Measurements from ENCODE around the gene CDH11. TPM values are rescaled to one million over a fixed set of nuclear protein-coding genes. Genes with fewer than 3 reads are reported as not detected.

The CDH11 gene
- polyA plus RNA-seq, 3 donors, result 178 to 190 (median 188) TPM

DNA sequence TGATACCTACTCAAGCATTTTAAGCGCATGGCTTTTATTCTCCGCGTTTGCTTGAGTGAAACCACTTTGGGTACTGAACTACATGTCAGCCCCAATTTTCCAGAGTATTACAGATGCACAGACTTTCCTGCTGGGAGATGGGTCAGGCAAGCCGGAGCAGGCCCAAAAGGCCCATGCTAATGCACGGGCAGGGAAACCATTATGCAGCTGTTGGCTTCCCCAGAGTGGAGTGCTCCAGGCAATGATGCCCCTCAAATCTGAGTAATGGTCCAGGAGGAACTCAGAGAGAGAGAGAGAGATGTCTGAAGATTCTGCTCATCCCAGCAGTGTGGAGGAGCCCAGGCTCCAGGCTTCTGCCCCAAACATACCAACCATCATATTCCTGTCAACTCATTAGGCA lies 80.2 kb downstream of the CDH11 start:
- no peak for DNase-seq (ENCODE audit: low read depth in 3 of 3, low spot score in 2 of 3)

- no peak for DNase-seq (ENCODE audit: low read depth in 3 of 3, low spot score in 2 of 3)
These were observed 83.8 kb downstream of the CDH11 start for GRCh38 chr16:65038100-65038499.

GRCh38 chr16:65037556-65037955 lies 84.3 kb downstream of the CDH11 start:
- DNase-seq (ENCODE audit: low read depth in 3 of 3, low spot score in 2 of 3), result no peak

GRCh38 chr16:65034915-65035314 lies 86.9 kb downstream of the CDH11 start:
- no peak for DNase-seq (ENCODE audit: low read depth in 3 of 3, low spot score in 2 of 3)

DNA sequence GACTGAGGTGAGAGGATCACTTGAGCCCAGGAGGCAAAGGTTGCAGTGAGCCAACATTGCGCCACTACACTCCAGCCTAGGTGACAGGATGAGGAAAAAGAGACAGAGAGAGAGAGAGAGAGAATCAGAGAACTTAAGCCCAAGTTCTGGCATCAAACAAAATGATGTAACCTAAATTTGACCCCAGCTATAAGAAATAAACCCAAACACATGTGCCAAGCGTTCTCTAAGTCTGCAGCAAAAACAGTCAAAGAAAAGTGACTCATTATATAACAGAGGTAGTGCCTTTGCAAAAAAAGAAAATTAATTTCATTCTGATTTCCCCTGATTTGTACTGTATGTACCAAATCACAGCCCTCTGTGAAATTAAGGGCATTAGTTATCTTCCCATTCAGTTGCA lies 89.5 kb downstream of the CDH11 start:
- no peak for DNase-seq (ENCODE audit: low read depth in 3 of 3, low spot score in 2 of 3)

DNA sequence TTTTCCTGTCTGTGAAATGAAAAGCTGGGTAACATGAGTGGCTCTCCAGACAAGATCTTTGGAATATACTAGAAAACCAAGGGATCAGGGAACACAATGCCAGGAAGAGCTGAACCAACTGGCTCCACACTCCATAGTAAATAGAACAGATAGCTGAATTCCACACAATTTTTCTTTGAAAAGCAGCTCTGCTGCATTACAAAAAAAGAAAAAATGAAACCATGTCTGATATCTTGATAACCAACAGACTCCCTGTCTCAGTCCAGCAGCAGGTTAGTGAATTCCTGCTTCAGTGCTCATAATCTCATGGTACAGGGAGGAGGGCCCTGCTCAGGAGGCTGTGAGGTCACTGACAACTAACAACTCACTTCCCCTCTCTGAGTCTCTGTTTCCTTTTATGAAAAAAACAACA lies 97.1 kb downstream of the CDH11 start:
- no peak for DNase-seq (ENCODE audit: low read depth in 3 of 3, low spot score in 2 of 3)

DNA sequence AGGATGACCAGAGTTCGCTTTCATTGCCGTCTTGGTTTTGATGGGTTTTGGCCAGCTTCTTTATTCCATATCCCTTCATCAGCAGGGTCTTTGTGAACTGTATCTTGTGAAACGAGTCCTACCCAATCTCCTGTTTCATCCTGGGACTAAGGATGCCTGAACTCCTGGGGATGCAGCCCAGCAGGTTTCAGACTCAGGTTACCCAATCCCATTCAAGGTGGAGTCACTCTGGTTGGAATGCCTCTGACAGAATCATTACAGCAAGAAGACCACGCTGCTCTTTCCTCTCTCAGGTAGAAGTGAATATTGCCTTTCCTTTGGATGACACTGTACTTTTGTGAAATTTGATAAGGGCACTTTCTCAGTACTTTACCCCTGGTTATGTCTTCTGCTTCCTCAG lies 98.1 kb downstream of the CDH11 start:
- no peak for DNase-seq (ENCODE audit: low read depth in 3 of 3, low spot score in 2 of 3)

GRCh38 chr16:65021852-65022595 lies 99.8 kb downstream of the CDH11 start:
- no peak for DNase-seq (ENCODE audit: low read depth in 3 of 3, low spot score in 2 of 3)

DNA sequence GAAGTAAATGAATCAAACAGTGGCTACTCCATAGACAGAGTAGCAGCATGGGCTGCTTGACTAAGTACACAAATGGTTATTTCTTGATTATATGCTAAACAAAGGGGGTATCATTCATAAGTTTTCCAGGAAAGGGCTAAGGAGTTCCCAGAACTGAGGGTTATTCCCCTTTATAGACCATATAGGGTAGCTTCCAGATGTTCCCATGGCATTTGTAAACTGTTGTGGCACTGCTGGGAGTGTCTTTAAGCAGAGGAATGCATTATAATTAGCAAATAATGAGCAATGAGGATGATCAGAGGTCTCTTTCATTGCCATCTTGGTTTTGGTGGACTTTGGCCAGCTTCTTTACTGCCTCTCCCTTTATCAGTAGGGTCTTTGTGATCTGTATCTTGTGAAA lies 105.1 kb downstream of the CDH11 start:
- no peak for DNase-seq (ENCODE audit: low read depth in 3 of 3, low spot score in 2 of 3)

DNA sequence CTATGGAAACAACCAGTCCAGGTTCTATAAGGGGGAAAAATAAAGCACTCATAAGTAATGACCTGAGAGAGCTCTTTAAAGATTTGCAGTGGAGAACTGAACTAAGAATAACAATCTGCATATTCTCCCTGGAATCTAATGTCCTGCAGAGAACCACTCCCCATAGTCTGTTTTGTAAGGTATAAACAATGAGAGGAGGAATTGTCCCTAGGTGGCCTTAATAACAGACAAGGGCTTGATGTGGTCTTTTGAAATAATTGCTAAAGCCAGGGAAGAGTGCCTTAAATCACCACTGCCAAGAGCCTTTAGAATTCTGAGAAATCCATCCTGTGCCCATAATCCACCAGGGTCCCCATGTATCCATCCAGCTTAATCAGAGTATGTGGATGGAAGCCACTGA lies 106.3 kb downstream of the CDH11 start:
- DNase-seq (ENCODE audit: low read depth in 3 of 3, low spot score in 2 of 3), result no peak

DNA sequence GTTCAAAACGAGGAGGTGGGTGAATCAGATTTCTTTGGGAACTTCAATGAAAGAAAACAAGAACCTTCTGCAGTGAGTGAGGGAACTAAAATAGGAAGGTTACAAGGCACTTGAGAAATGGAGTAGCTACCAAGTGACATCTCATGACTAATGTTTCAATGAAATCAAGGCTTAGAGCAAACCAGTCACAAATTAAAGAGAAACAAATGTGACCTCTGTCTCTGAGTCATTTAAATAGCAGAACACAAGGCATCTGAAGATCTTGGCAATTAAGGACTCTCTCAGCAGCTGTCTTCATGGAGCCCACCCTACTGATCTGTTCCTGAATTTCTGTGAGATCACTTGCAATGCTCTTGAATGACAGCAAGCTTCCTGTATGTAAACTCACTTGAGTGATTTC lies 109.5 kb downstream of the CDH11 start:
- no peak for DNase-seq (ENCODE audit: low read depth in 3 of 3, low spot score in 2 of 3)

GRCh38 chr16:65010125-65010524 lies 111.7 kb downstream of the CDH11 start:
- no peak for DNase-seq (ENCODE audit: low read depth in 3 of 3, low spot score in 2 of 3)

- DNase-seq (ENCODE audit: low read depth in 3 of 3, low spot score in 2 of 3), result no peak
These were observed 116.2 kb downstream of the CDH11 start for GRCh38 chr16:65005696-65006095.

DNA sequence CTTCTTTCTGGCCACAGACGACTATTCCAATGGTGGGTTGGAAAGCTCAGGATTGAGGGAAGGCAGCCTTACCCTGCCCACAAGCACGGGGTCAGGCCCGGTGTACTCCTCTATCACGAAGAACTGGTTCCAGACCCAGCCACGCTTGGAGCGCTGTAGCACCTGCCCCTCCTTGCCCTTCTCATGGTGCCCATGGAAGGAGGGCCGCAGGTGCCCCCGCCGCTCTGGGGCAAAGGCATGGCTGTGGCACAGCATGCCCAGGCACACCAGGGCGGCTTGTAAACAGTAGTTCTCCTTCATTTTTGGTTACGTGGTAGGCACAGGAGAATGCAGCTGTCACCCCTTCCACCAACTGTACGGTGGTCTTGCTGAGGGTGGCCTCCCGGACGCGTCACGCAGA lies 117.3 kb downstream of the CDH11 start:
- no peak for DNase-seq (ENCODE audit: low read depth in 3 of 3, low spot score in 2 of 3)

DNA sequence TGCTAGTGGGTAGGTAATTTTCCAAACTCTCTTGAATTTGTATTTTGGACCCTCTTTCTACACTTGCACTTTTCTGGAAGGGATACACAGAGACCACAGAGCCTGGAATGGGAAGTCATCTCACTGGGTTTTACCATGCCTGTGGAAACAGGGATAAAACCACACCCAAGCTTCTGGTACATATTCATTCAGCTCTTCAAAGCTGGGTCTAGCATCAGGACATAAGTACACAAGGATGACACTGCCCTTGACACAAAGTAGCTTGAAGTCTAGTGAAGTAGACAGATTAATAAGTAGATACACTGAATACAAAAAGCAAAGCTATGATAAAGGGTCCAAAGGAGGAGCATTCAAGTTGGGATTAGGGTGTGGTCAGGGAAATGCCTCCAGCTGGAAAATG lies 118.2 kb downstream of the CDH11 start:
- DNase-seq (ENCODE audit: low read depth in 3 of 3, low spot score in 2 of 3), result no peak

DNA sequence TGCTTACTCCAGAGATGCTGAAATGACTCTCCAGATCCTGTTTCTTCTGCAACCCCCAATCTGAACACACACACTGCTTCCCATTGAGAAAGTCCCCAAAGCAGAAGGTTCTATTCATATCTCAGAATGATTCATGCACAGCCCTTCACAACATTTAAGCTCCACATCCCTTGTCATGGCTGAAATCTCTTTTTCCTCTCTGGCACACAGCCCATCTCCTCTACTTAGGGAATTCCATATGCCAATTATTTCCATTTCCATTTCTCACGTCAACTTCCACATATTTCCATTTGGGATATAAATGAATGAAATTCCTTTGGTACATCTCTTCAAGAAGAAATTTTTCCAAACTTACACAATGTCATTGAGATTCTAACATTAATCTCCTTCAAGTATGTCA lies 119.6 kb downstream of the CDH11 start:
- no peak for DNase-seq (ENCODE audit: low read depth in 3 of 3, low spot score in 2 of 3)

DNA sequence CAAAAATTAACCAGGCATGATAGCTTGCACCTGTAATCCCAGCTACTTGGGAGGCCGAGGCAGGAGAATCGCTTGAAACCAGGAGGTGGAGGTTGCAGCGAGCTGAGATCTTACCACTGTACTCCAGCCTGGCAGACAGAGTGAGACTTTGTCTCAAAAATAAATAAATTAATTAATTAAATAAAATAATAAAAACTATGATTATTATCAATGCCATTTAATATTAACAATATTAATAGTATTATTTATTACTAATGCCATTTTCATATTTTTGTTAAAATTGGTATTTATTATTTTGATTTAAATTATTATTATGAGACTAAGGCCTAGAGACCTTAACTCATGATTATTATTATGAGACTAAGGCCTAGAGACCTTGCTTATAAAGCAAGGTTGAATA lies 121.2 kb downstream of the CDH11 start:
- DNase-seq (ENCODE audit: low read depth in 3 of 3, low spot score in 2 of 3), result no peak

DNA sequence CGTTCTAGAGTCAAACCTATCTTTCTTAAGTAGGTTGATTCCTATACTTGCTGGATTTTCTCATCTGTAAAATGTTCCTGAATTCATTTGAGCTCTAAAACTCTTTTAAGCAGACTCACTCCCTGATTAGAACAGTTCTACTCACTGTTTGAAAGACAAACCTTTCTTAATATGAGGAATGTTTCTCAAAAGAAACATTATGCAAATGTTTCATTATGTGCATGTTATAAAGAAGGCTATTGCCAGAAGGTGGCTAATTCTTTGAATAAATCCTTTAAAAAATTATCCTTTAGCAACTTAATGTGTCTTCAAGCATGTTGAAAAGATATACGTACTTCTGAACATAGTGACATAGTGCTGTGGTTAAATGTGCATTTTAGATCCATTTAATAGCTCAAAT lies 124.1 kb downstream of the CDH11 start:
- no peak for DNase-seq (ENCODE audit: low read depth in 3 of 3, low spot score in 2 of 3)

DNA sequence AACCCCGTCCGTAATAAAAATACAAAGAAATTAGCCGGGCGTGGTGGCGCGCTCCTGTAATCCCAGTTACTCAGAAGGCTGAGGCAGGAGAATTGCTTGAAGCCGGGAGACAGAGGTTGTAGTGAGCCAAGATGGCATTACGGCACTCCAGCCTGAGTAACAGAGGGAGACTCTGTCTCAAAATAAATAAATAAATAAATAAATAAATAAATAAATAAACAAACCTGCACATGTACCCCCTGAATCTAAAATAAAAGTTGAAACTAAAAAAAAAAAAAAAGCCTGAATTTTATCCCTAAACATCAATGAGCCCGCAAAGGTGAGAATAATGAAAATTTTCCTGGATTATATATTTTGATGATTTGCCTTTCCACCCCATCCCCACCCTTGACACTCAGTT lies 124.7 kb downstream of the CDH11 start:
- no peak for DNase-seq (ENCODE audit: low read depth in 3 of 3, low spot score in 2 of 3)

DNA sequence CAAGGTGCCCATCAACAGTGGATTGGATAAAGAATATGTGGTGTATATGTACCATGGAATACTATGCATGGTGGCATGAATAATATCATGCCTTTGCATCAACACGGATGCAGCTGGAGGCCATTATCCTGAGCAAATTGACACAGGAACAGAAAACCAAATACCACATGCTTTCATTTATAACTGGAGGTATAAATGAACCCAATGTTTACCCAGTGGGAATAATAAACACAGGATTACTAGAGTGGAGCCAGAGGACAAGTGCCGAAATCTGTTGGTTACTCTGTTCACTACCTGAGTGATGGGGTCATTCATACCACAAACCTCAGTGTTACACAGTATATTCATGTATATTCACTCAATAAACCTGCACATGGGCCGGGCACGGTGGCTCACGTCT lies 125.2 kb downstream of the CDH11 start:
- DNase-seq (ENCODE audit: low read depth in 3 of 3, low spot score in 2 of 3), result no peak

- no peak for DNase-seq (ENCODE audit: low read depth in 3 of 3, low spot score in 2 of 3)
These were observed 128.4 kb downstream of the CDH11 start for GRCh38 chr16:64993464-64993863.

DNA sequence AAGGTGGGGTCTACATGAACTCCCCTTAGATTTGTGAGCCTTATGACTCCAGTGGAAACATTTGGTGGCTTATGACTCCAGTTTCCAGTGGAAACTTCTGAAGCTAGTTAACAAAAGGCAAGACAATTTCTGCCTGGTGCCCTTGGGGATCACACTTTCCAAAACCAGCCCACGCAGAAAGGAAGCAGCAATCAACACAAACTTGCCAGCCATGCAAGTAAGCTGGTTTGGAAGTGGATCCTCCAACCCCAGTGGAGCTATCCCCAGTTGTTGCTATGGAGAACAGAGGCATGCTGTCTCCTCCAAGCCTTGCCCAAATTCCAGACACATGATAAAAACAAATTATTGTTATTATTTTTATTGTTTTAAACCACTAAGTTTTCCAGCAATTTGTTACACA lies 130.9 kb downstream of the CDH11 start:
- DNase-seq (ENCODE audit: low read depth in 3 of 3, low spot score in 2 of 3), result no peak

GRCh38 chr16:64990101-64990500 lies 131.8 kb downstream of the CDH11 start:
- DNase-seq (ENCODE audit: low read depth in 3 of 3, low spot score in 2 of 3), result no peak

Measured in right renal cortex interstitium (tissue), 3 donors.